Measurements from ENCODE around the gene TRAPPC8.
"Not testable (repeated sequence)": the region's sequence is repeated elsewhere in the genome, so short reads cannot be mapped to it uniquely, and the experiment has no call there.

The TRAPPC8 gene

GRCh38 chr18:31819925-31820229, 123.1 kb downstream of the TRAPPC8 start:
- Histone ChIP-seq H3K4me2 (ENCODE audit: insufficient read depth, low read length) (no peak overlapping the region), H3K36me3 (ENCODE audit: insufficient read depth, low read length) (no peaks in the 10 kb centered on the region), H3K9ac (ENCODE audit: low read depth, low read length) (no peak overlapping the region), H2AFZ (ENCODE audit: low read depth, low read length) (no peak overlapping the region), H3K4me3 (ENCODE audit: low read depth in 1 of 2, low read length in 2 of 2) (no peak overlapping the region), H3K9me3 (ENCODE audit: insufficient read depth, low read length, severe bottlenecking) (no peaks in the 10 kb centered on the region), H4K20me1 (ENCODE audit: insufficient read depth, low read length) (no peaks in the 10 kb centered on the region; the same call in 1 of the 2 replicates), H3K27ac (ENCODE audit: low read length) (no peak overlapping the region), H3K4me1 (ENCODE audit: insufficient read depth, low read length) (no peaks in the 10 kb centered on the region), H3K79me2 (ENCODE audit: insufficient read depth, low read length) (no peaks in the 10 kb centered on the region), H3K27me3 (ENCODE audit: insufficient read depth, low read length, poor library complexity) (no peaks in the 10 kb centered on the region)
- TF ChIP-seq CTCF (IDR thresholded peaks at IDR 0.05; ENCODE audit: borderline replicate concordance, extremely low read depth, low read length, poor library complexity, severe bottlenecking) (no peak), EZH2 (IDR thresholded peaks at IDR 0.05; ENCODE audit: borderline replicate concordance, low read depth, low read length, severe bottlenecking) (no peak)
- ATAC-seq (ENCODE audit: insufficient read depth, low read depth), result no peak
- DNase-seq, result no peak

GRCh38 chr18:31819106-31819924, 123.6 kb downstream of the TRAPPC8 start:
- ATAC-seq (ENCODE audit: insufficient read depth, low read depth), result peak; percentile 88
- H3K9ac ChIP-seq (ENCODE audit: low read depth, low read length), result no peak overlapping the region
- no peak for TF ChIP-seq EZH2 (IDR thresholded peaks at IDR 0.05; ENCODE audit: borderline replicate concordance, low read depth, low read length, severe bottlenecking)
- TF ChIP-seq CTCF (IDR thresholded peaks at IDR 0.05; ENCODE audit: borderline replicate concordance, extremely low read depth, low read length, poor library complexity, severe bottlenecking), result peak; percentile 81
- no peak overlapping the region for H3K27ac ChIP-seq (ENCODE audit: low read length)
- no peaks in the 10 kb centered on the region; the same call in 1 of the 2 replicates for H4K20me1 ChIP-seq (ENCODE audit: insufficient read depth, low read length)
- no peaks in the 10 kb centered on the region for H3K27me3 ChIP-seq (ENCODE audit: insufficient read depth, low read length, poor library complexity)
- DNase-seq, result no peak
- no peak overlapping the region for H3K4me3 ChIP-seq (ENCODE audit: low read depth in 1 of 2, low read length in 2 of 2)
- no peaks in the 10 kb centered on the region for H3K9me3 ChIP-seq (ENCODE audit: insufficient read depth, low read length, severe bottlenecking)
- H3K4me2 ChIP-seq (ENCODE audit: insufficient read depth, low read length), result no peak overlapping the region
- H3K36me3 ChIP-seq (ENCODE audit: insufficient read depth, low read length), result no peaks in the 10 kb centered on the region
- H3K4me1 ChIP-seq (ENCODE audit: insufficient read depth, low read length), result no peaks in the 10 kb centered on the region
- no peak overlapping the region for H2AFZ ChIP-seq (ENCODE audit: low read depth, low read length)
- no peaks in the 10 kb centered on the region for H3K79me2 ChIP-seq (ENCODE audit: insufficient read depth, low read length)

GRCh38 chr18:31814132-31814531, 128.8 kb downstream of the TRAPPC8 start:
- no peaks in the 10 kb centered on the region for H3K4me1 ChIP-seq (ENCODE audit: insufficient read depth, low read length)
- no peaks in the 10 kb centered on the region for H3K27me3 ChIP-seq (ENCODE audit: insufficient read depth, low read length, poor library complexity)
- no peak overlapping the region for H3K4me3 ChIP-seq (ENCODE audit: low read depth in 1 of 2, low read length in 2 of 2)
- no peak overlapping the region for H3K4me2 ChIP-seq (ENCODE audit: insufficient read depth, low read length)
- H2AFZ ChIP-seq (ENCODE audit: low read depth, low read length), result no peak overlapping the region
- no peak for DNase-seq
- no peak overlapping the region for H3K9ac ChIP-seq (ENCODE audit: low read depth, low read length)
- no peaks in the 10 kb centered on the region for H3K79me2 ChIP-seq (ENCODE audit: insufficient read depth, low read length)
- no peak for ATAC-seq (ENCODE audit: insufficient read depth, low read depth)
- no peaks in the 10 kb centered on the region for H3K36me3 ChIP-seq (ENCODE audit: insufficient read depth, low read length)
- H3K9me3 ChIP-seq (ENCODE audit: insufficient read depth, low read length, severe bottlenecking), result no peaks in the 10 kb centered on the region
- no peak overlapping the region for H3K27ac ChIP-seq (ENCODE audit: low read length)
- TF ChIP-seq EZH2 (IDR thresholded peaks at IDR 0.05; ENCODE audit: borderline replicate concordance, low read depth, low read length, severe bottlenecking) (no peak), CTCF (IDR thresholded peaks at IDR 0.05; ENCODE audit: borderline replicate concordance, extremely low read depth, low read length, poor library complexity, severe bottlenecking) (no peak)
- no peaks in the 10 kb centered on the region for H4K20me1 ChIP-seq (ENCODE audit: insufficient read depth, low read length)

- H3K4me1 ChIP-seq (ENCODE audit: insufficient read depth, low read length); H3K79me2 ChIP-seq (ENCODE audit: insufficient read depth, low read length); H3K9me3 ChIP-seq (ENCODE audit: insufficient read depth, low read length, severe bottlenecking); H3K36me3 ChIP-seq (ENCODE audit: insufficient read depth, low read length); H3K27me3 ChIP-seq (ENCODE audit: insufficient read depth, low read length, poor library complexity); ATAC-seq (ENCODE audit: insufficient read depth, low read depth); H2AFZ ChIP-seq (ENCODE audit: low read depth, low read length); H3K27ac ChIP-seq (ENCODE audit: low read length); DNase-seq; H3K4me2 ChIP-seq (ENCODE audit: insufficient read depth, low read length); H3K4me3 ChIP-seq (ENCODE audit: low read depth in 1 of 2, low read length in 2 of 2); H3K9ac ChIP-seq (ENCODE audit: low read depth, low read length); H4K20me1 ChIP-seq (ENCODE audit: insufficient read depth, low read length): not testable (repeated sequence)
These were observed 132.4 kb downstream of the TRAPPC8 start for GRCh38 chr18:31810336-31811130.

GRCh38 chr18:31809049-31809448, 133.9 kb downstream of the TRAPPC8 start:
- H3K4me1 ChIP-seq (ENCODE audit: insufficient read depth, low read length); H3K27ac ChIP-seq (ENCODE audit: low read length); ATAC-seq (ENCODE audit: insufficient read depth, low read depth); H3K36me3 ChIP-seq (ENCODE audit: insufficient read depth, low read length); H2AFZ ChIP-seq (ENCODE audit: low read depth, low read length); H4K20me1 ChIP-seq (ENCODE audit: insufficient read depth, low read length); H3K4me2 ChIP-seq (ENCODE audit: insufficient read depth, low read length); H3K27me3 ChIP-seq (ENCODE audit: insufficient read depth, low read length, poor library complexity); DNase-seq; H3K79me2 ChIP-seq (ENCODE audit: insufficient read depth, low read length); H3K9me3 ChIP-seq (ENCODE audit: insufficient read depth, low read length, severe bottlenecking); H3K4me3 ChIP-seq (ENCODE audit: low read depth in 1 of 2, low read length in 2 of 2); H3K9ac ChIP-seq (ENCODE audit: low read depth, low read length): not testable (repeated sequence)

All from DND-41 (cell line).